ENCODE measurements around the gene TICRR.
A peak's percentile ranks its signal among the peaks of the same experiment; 100 is the strongest.
"Not testable (repeated sequence)": the region's sequence is repeated elsewhere in the genome, so short reads cannot be mapped to it uniquely, and the experiment has no call there.

TICRR gene

GRCh38 chr15:89575656-89576416, 567 bp downstream of the TICRR start:
- DNase-seq = peak in 1 of 2 experiments; percentile 37

- peak in 1 of 2 experiments; percentile 25 for DNase-seq
Observed at GRCh38 chr15:89576417-89576773, 1.1 kb downstream of the TICRR start.

GRCh38 chr15:89577776-89578115, 2.5 kb downstream of the TICRR start:
- DNase-seq = no peak

- no peak for DNase-seq
Observed at GRCh38 chr15:89578146-89578545, 2.9 kb downstream of the TICRR start.

- not testable (repeated sequence) for DNase-seq
Observed at GRCh38 chr15:89580747-89581146, 5.5 kb downstream of the TICRR start.

GRCh38 chr15:89586651-89587050, 11.4 kb downstream of the TICRR start:
- no peak for DNase-seq

GRCh38 chr15:89587955-89588354, 12.7 kb downstream of the TICRR start:
- peak; percentile 58 to 59 for DNase-seq

GRCh38 chr15:89591834-89592233, 16.6 kb downstream of the TICRR start:
- DNase-seq = no peak

- DNase-seq = no peak
Observed at GRCh38 chr15:89593018-89593417, 17.7 kb downstream of the TICRR start.

- DNase-seq = no peak
Observed at GRCh38 chr15:89599021-89599420, 23.8 kb downstream of the TICRR start.

GRCh38 chr15:89611317-89611716, 36.0 kb downstream of the TICRR start:
- DNase-seq = no peak

- DNase-seq = no peak
Observed at GRCh38 chr15:89613031-89613430, 37.8 kb downstream of the TICRR start.

- DNase-seq = no peak
Observed at GRCh38 chr15:89614164-89614563, 38.9 kb downstream of the TICRR start.

GRCh38 chr15:89615135-89615534, 39.9 kb downstream of the TICRR start:
- DNase-seq = no peak

- no peak for DNase-seq
Observed at GRCh38 chr15:89616228-89616627, 41.0 kb downstream of the TICRR start.

- DNase-seq = no peak
Observed at GRCh38 chr15:89621547-89621946, 46.3 kb downstream of the TICRR start.

- DNase-seq = no peak
Observed at GRCh38 chr15:89623165-89623564, 47.9 kb downstream of the TICRR start.

GRCh38 chr15:89625716-89626115, 50.4 kb downstream of the TICRR start:
- DNase-seq = no peak

- DNase-seq = no peak
Observed at GRCh38 chr15:89627256-89627970, 52.1 kb downstream of the TICRR start.

- DNase-seq = no peak
Observed at GRCh38 chr15:89628301-89628700, 53.0 kb downstream of the TICRR start.

GRCh38 chr15:89628806-89629715, 53.8 kb downstream of the TICRR start:
- DNase-seq = no peak

- DNase-seq = no peak
Observed at GRCh38 chr15:89629829-89630228, 54.6 kb downstream of the TICRR start.

GRCh38 chr15:89630260-89630659, 55.0 kb downstream of the TICRR start:
- DNase-seq = no peak
